Body of pancreas (tissue), 4 donors: ENCODE measurements around the gene HSD3B7. TPM values are rescaled to one million over a fixed set of nuclear protein-coding genes. Genes with fewer than 3 reads are reported as not detected.

Source experiments
- ATAC-seq: fragments of 150-250 bp; one replicate; pipeline ENCODE4 v1.9.1; 2016
- DNase-seq, 4 donors: peaks; one replicate each; pipeline ENCODE4 v3.0.0-alpha.2; 2019
- H3K27ac ChIP-seq, 4 donors: fragments of 200-600 bp; sonication (generic); 1 replicate in 3 of 4; 2 replicates in 1 of 4; pipeline versions ENCODE4 v1.5.1 to v1.6.1; 2016 to 2019; ENCODE audit warnings: mild to moderate bottlenecking in 1 of 4, mixed read lengths in 1 of 4, moderate library complexity in 1 of 4
- H3K27me3 ChIP-seq, 2 donors: fragments of 200-600 bp; sonication (generic); one replicate each; pipeline ENCODE4 v1.6.0; 2016; ENCODE audit warnings: mild to moderate bottlenecking in 1 of 2
- H3K36me3 ChIP-seq, 2 donors: fragments of 200-600 bp; sonication (generic); replicated peaks in 1 of 2; 2 replicates each; pipeline ENCODE4 v1.5.1; 2016; ENCODE audit warnings: low read depth in 2 of 2; ENCODE audit not compliant: insufficient read depth in 1 of 2
- H3K4me1 ChIP-seq: fragments of 200-600 bp; sonication (generic); one replicate; pipeline ENCODE4 v1.6.0; 2016
- H3K4me3 ChIP-seq, 2 donors: fragments of 200-600 bp; sonication (generic); 1 replicate in 1 of 2; 2 replicates in 1 of 2; pipeline ENCODE4 v1.5.1; 2016 to 2019
- H3K9me3 ChIP-seq, 3 donors: fragments of 200-600 bp; sonication (generic); 1 replicate in 2 of 3; 2 replicates in 1 of 3; pipeline ENCODE4 v1.5.1; 2016
- POLR2A ChIP-seq, 3 donors: fragments of 450-650 bp; IDR thresholded peaks; one replicate each; pipeline ENCODE4 v1.6.1; 2016; ENCODE audit warnings: antibody characterized with exemption in 3 of 3, mild to moderate bottlenecking in 2 of 3
- WGBS, 2 donors: methylation state at CpG; one replicate each; pipeline ENCODE4 v1.1.5; 2017; 5-methylcytosine and 5-hydroxymethylcytosine counted together
- intact Hi-C: fragments of 100-400 bp; cut with DNase I; formaldehyde crosslinking; loops from one replicate; pipeline ENCODE4 v1.15.1; 2023
- total RNA-seq, 2 donors: library from RNA; depleted of rRNA; stranded (reverse); fragments of >200 nt; gene quantifications; one replicate each; pipeline ENCODE4 v1.1.0, GENCODE V29; 2016
- TF ChIP-seq, protein P1 (sequence below), 7 experiments: fragments of 450-650 bp in 4 of 7; fragments of 200-600 bp in 3 of 7; sonication (generic) in 3 of 7; IDR thresholded peaks; one replicate each; pipeline ENCODE4 v1.5.1; 2016 to 2019; ENCODE audit warnings: antibody characterized with exemption in 7 of 7

HSD3B7 gene
- total RNA-seq, 2 donors from 2014 or later: 20.5 to 21.4 TPM

DNA sequence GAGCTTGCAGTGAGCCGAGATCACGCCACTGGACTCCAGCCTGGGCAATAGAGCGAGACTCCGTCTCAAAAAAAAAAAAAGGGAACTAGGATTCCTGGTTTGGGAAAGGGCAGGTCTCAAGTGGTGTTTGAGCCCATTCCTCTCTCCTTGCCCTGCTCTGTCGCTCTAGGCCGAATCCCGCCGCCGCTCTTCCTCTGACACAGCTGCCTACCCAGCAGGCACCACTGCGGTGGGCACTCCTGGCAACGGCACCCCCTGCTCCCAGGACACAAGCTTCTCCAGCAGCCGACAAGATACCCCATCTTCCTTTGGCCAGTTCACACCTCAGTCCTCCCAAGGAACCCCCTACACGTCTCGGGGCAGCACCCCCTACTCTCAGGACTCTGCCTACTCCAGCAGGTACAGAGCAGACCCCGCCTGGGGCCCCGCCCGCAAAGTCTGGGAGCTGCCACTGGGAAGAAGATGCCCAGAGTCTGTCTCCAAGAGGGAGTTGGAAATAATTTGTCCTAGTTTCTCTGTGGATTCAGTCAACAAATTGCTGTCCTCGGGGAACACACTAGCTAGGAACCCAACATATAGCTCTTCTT lies 21.0 kb upstream of the HSD3B7 start:
- no peak overlapping the region for H3K4me3 ChIP-seq
- DNase-seq (no peak), ATAC-seq (no peak)
- 92 to 95% methylated on average over 18 of the region's 18 CpGs for WGBS, 2 donors
- intact Hi-C loops: no loop called here
- no peak overlapping the region for H3K27ac ChIP-seq
- TF ChIP-seq POLR2A (IDR thresholded peaks at IDR 0.05): no peak
- TF ChIP-seq, protein P1, sequence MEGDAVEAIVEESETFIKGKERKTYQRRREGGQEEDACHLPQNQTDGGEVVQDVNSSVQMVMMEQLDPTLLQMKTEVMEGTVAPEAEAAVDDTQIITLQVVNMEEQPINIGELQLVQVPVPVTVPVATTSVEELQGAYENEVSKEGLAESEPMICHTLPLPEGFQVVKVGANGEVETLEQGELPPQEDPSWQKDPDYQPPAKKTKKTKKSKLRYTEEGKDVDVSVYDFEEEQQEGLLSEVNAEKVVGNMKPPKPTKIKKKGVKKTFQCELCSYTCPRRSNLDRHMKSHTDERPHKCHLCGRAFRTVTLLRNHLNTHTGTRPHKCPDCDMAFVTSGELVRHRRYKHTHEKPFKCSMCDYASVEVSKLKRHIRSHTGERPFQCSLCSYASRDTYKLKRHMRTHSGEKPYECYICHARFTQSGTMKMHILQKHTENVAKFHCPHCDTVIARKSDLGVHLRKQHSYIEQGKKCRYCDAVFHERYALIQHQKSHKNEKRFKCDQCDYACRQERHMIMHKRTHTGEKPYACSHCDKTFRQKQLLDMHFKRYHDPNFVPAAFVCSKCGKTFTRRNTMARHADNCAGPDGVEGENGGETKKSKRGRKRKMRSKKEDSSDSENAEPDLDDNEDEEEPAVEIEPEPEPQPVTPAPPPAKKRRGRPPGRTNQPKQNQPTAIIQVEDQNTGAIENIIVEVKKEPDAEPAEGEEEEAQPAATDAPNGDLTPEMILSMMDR (IDR thresholded peaks at IDR 0.05): no peak
- H3K36me3 ChIP-seq: peaks cover 18 to 48% of the 10 kb centered on the region in 2 donors
- no peaks in the 10 kb centered on the region for H3K27me3 ChIP-seq
- peaks cover 9% of the 10 kb centered on the region for H3K4me1 ChIP-seq
- H3K9me3 ChIP-seq: no peaks in the 10 kb centered on the region

DNA sequence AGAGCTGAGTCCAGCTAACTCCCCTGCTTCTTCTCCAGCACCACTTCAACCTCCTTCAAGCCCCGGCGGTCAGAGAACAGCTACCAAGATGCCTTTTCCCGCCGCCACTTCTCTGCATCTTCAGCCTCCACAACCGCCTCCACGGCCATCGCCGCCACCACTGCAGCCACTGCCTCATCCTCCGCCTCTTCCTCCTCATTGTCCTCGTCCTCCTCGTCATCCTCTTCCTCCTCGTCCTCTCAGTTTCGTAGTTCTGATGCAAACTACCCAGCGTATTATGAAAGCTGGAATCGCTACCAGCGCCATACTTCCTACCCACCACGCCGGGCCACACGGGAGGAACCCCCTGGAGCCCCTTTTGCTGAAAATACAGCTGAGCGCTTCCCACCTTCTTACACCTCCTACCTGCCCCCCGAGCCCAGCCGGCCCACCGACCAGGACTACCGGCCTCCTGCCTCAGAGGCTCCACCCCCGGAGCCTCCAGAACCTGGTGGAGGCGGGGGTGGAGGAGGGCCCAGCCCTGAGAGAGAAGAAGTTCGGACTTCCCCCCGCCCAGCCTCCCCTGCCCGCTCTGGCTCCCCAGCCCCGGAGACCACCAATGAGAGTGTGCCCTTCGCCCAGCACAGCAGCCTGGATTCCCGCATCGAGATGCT lies 20.3 kb upstream of the HSD3B7 start:
- H3K36me3 ChIP-seq: peaks cover 18 to 49% of the 10 kb centered on the region in 2 donors
- 87 to 91% methylated on average over 26 to 29 of the region's 33 CpGs for WGBS, 2 donors
- intact Hi-C loops: no loop called here
- DNase-seq (no peak), ATAC-seq (no peak)
- H3K27ac ChIP-seq: no peak overlapping the region
- TF ChIP-seq, protein P1 (IDR thresholded peaks at IDR 0.05): no peak
- no peak for TF ChIP-seq POLR2A (IDR thresholded peaks at IDR 0.05)
- H3K9me3 ChIP-seq: no peaks in the 10 kb centered on the region
- H3K4me3 ChIP-seq: no peak overlapping the region
- peaks cover 2% of the 10 kb centered on the region for H3K4me1 ChIP-seq
- no peaks in the 10 kb centered on the region for H3K27me3 ChIP-seq

- H3K27me3 ChIP-seq: no peaks in the 10 kb centered on the region
- H3K27ac ChIP-seq: no peak overlapping the region
- TF ChIP-seq, protein P1 (IDR thresholded peaks at IDR 0.05): no peak
- no peak for TF ChIP-seq POLR2A (IDR thresholded peaks at IDR 0.05)
- no peaks in the 10 kb centered on the region for H3K4me1 ChIP-seq
- DNase-seq: no peak
- peaks cover 18 to 47% of the 10 kb centered on the region in 2 donors for H3K36me3 ChIP-seq
- intact Hi-C loops: no loop called here
- no peaks in the 10 kb centered on the region for H3K9me3 ChIP-seq
- 89% methylated on average over 9 to 15 of the region's 15 CpGs for WGBS, 2 donors
- ATAC-seq: no peak
- H3K4me3 ChIP-seq: no peak overlapping the region
Measured at GRCh38 chr16:30965436-30965835, 19.6 kb upstream of the HSD3B7 start.

GRCh38 chr16:30966033-30966619 lies 18.9 kb upstream of the HSD3B7 start:
- intact Hi-C loops: no loop called here
- WGBS, 2 donors: 87 to 100% methylated on average over 10 to 19 of the region's 19 CpGs

More at GRCh38 chr16:30966033-30966619, 18.9 kb upstream of the HSD3B7 start:
- no peaks in the 10 kb centered on the region for H3K9me3 ChIP-seq
- DNase-seq (no peak), ATAC-seq (no peak)
- no peaks in the 10 kb centered on the region for H3K4me1 ChIP-seq
- H3K36me3 ChIP-seq: peaks cover 25 to 46% of the 10 kb centered on the region in 2 donors
- no peaks in the 10 kb centered on the region for H3K27me3 ChIP-seq
- no peak overlapping the region for H3K27ac ChIP-seq
- TF ChIP-seq, protein P1 (IDR thresholded peaks at IDR 0.05): no peak
- TF ChIP-seq POLR2A (IDR thresholded peaks at IDR 0.05): no peak
- H3K4me3 ChIP-seq: no peak overlapping the region
